HG03571 (cell line): Measurements from ENCODE around the gene TMIGD2.
"Not testable (repeated sequence)": the region's sequence is repeated elsewhere in the genome, so short reads cannot be mapped to it uniquely, and the experiment has no call there.

Experiments used
- ATAC-seq: cut with Tn5 transposase; IDR thresholded peaks from one replicate; pipeline ENCODE4 v1.9.1; 2021; ENCODE audit not compliant: unreplicated experiment

The TMIGD2 gene, protein sequence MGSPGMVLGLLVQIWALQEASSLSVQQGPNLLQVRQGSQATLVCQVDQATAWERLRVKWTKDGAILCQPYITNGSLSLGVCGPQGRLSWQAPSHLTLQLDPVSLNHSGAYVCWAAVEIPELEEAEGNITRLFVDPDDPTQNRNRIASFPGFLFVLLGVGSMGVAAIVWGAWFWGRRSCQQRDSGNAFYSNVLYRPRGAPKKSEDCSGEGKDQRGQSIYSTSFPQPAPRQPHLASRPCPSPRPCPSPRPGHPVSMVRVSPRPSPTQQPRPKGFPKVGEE

DNA sequence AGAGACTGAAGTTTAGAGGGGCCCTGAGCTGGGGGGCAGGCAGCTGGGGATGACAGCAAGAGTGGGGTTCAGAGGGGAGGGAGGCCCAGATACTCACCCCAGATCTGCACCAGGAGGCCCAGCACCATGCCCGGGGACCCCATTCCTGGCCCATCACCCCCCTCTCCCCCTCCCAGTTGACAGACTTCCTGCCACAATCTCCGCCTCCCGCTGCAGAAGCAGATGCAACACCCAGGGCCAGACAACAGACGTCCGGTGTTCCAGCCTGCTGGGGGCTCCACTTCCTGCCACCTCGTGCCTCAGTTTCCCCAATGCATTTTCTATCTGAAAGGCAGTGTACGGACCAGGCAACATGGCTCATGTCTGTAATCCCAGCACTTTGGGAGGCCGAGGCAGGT lies at the start of gene TMIGD2:
TSS of gene TMIGD2 (minus strand) at position 147 of the 398 bp plus-strand sequence. CDS start at position 143, 4 bp downstream.
- ATAC-seq: no peak

DNA sequence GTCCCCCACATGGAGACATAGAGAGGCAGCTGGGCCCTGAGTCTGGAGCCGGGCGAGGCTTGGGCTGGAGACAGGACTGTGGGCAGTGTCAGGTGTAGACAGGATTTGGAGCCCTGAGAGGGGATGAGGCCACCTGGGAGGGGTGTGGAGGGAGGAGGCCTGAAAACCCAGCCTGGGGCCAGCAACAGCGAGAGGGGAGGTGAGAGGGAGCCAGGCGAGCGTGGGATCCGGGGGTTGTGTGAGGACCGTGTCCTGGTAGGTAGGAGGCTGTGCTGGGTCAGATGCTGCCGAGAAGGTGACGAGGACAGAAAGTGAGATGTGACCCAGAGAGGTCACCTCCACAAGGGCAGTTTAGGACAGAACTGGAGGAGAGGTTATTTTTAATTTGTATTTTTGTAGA lies 48.5 kb upstream of the TMIGD2 start:
- ATAC-seq: no peak

DNA sequence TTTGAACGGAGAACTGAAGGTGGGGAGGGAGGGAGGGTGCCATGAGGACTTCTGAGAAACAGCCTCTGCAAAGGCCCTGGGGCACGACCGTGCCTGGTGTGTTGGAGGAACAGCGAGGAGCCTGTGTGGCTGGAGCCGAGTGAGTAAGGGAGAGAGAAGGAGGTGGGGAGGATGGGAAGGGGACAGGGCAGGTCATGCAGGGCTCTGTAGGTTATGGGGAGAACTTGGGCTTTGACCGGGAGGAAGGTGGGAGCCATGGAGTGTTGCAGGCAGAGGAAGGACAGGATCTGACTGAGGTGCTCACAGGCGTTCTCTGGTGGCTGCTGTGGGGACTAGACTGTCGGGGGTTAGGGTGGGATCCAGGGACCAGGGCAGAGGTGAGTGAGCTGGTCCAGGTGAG lies 47.9 kb upstream of the TMIGD2 start:
- no peak for ATAC-seq

DNA sequence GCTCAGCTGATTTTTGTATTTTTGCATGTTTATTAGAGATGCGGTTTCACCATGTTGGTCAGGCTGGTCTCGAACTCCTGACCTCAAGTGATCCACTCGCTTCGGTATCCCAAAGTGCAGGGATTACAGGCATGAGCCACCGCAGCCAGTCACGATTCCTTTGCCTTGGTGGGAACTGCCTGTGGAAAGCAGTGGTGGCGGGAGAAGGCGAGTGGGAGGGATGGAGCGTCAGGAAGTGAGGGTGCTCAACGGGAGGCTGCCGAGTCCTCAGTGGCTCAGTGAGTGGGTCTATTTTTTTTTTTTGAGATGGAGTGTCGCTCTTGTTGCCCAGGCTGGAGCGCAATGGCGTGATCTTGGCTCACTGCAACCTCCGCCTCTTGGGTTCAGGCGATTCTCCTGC lies 47.0 kb upstream of the TMIGD2 start:
- not testable (repeated sequence) for ATAC-seq

DNA sequence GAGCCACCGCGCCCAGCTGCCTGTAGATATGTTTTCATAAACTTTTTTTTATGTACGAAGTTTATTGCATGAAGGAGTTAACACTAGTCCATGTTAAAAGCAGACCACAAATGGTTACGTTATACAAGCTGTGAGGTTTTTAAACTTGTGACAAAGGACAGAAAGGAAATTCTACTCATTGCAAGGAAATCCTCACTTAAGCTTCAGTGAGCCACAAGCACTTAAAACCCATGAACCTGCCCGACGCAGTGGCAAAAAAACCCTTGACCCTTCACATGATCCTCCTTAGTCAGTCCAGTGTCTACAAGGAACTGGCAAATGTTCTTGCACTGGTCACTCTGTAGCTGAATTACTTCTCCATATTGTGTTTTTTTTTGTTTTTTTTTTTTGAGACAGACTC lies 45.3 kb upstream of the TMIGD2 start:
- ATAC-seq: no peak

DNA sequence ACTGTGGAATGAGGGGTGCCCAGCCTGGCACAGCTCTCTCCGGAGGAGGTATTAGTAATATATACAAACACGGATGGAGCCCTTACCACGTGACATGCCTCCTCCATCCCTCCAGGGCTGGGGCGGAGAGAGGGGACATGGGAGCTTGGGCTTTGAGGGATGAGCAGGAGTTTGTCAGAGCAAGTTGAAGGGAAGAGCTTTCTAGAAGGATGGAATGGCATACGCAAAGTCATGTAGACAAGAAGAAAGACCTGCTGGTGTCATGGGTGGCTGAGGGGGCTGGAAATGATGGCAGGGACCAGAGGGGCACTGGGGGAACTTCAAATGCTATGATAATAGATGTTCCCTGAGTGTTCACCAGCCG lies 43.8 kb upstream of the TMIGD2 start:
- no peak for ATAC-seq

DNA sequence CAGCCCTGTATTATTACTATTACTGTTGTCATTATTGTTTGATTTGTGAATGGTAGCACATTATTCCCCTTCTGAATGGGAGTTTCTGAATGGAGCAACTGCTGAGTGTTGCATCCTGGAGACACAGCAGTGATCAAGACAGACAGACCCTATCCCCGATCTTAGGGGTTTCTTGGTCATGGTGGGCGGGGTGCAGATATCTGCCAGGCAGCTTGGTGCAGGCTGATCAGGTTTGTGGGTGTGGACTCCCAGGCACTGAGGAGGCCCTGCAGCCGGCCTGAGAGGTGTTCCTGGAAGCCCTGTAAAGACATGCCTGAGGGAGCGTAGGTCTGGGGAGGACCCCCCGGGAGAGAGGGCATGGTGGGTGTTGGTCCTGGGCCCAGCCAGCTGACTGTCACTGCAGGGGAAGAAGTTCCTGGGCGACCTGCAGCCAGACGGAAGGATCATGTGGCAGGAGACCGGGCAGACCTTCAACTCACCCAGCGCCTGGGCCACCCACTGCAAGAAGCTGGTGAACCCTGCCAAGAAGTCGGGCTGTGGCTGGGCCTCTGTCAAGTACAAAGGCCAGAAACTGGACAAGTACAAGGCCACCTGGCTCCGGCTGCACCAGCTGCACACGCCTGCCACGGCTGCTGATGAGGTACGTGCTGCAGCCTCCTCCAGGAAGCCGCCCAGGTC lies 43.3 kb upstream of the TMIGD2 start:
- no peak for ATAC-seq

DNA sequence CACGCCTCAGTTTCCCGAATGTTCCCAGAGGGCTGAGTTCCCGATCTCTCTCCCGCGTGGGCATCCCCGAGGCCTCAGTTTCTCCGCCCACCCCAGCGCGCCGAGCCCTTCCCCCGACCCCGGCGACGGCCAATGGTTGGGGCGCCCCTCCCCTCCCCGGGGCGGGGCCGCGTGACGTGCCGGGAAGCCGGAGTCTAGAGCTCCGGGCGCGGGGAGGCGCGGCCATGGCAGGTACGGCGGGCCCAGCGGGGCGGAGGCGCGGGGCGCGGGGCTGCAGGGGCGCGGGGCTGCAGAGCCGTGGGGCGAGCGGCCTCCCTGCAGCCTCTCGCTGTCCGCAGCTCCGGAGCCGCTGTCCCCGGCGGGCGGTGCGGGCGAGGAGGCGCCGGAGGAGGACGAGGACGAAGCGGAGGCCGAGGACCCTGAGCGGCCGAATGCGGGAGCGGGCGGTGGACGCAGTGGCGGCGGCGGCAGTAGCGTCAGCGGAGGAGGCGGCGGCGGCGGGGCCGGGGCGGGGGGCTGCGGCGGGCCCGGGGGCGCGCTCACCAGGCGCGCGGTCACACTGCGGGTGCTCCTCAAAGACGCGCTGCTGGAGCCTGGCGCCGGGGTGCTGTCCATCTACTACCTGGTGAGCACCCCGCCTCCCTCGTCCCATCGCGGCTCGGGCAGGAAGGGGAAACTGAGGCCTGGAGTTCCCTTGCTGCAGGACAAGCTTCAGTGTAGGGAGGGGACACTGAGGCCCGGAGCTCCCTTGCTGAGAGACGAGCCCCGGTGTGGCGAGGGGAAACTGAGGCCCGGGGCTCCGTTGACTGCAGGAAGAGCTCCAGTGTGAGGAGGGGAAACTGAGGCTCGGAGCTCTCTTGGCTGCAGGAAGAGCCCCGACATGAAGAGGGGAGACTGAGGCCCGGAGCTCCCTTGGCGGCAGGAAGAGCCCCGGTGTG lies 41.5 kb upstream of the TMIGD2 start, which contains the start of gene MPND:
TSS of gene MPND (plus strand) at position 193 of the 938 bp plus-strand sequence. CDS start at position 225, 32 bp downstream.
- ATAC-seq: peak; percentile 45

DNA sequence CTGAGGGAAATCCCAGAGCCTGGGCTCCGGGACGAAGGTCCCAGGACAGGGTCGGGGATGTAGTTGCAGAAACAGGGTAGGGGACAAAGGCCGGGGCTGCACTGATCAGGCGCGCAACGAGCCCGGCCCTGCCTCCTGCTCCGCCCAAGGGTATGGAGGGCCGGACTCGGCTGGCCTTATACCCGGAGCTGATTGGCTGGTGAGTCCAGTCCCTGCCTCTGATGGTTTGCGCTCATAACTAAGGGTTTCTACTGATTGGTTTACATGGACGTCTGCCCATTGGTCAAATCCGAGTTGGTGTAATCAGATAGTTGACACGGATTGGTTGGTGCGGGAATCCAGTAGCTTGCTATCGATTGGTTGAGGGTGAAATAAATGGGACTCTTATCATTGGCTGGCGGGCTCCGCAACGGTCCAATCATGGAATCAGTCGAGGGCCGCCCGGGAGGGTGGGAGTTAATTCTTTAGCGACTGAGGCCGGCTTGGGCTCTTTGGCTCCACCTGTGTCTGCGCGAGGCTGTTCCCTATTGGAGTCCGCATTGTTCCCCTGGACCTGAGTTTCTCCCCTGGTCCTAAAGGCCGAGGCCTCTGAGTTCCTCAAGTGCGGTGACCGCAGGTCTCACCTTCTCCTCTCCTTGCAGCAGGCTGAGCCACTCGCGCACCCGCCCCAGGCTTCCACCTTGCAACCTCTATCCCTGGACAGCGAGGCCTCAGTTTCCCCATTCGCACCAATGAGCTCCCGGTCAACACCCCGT lies 40.6 kb upstream of the TMIGD2 start:
- ATAC-seq: peak; percentile 80

DNA sequence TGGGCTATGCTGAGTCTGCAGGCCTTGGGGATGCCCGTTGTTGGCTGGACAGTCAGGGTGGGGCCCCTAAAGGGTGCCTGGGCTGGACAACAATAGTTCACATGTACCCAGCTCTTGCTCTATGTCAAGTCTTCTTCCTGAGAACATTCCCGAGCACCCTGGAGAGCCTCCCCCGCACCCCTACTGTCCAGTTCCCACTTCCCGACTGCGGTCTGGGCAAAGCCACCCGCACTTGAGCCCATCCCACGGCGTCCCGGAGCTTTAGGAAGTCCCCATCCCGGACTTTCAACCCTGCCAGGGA lies 40.1 kb upstream of the TMIGD2 start:
- ATAC-seq: no peak

DNA sequence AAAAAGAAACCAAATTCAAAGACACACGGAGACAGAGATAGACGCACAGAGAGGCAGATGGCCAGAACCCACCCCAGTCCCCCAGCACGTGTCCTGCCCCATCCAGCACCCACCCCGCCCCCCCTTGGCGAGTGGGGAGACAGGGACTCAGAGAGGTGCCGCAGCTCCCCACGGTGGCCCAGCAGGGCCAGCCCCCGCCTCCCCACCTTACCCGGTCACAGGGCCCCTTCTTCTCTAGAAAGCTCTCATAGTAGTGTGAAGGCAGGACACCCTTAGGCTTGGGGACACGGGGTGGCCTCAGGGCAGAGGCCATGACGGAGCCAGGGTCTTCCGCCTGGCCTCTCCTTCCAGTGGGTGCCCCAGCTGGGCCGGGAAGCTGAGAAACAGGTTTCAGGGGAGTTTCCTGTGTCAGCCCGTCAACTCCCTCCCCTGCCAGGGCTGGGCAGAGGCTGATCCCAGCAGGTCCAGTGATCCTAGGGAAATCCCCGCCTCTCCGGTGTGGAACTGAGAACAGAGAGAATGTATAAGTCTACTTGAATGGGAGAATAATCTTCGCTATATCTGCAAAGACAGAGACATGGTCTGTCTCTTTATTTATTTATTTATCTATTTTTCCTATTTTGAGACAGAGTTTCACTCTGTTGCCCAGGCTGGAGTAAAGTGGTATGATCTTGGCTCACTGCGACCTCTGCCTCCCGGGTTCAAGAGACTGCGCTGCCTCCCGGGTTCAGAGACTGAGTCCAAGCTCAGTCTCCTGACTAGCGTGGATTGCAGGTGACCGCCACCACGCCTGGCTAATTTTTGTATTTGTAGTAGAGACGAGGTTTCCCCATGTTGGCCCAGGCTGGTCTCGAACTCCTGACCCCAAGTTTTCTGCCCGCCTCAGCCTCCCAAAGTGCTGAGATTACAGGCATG lies 36.5 kb upstream of the TMIGD2 start, which contains the start of gene STAP2:
TSS of gene STAP2 (minus strand) at position 387 of the 915 bp plus-strand sequence. CDS start at position 313, 74 bp downstream.
- ATAC-seq: no peak

DNA sequence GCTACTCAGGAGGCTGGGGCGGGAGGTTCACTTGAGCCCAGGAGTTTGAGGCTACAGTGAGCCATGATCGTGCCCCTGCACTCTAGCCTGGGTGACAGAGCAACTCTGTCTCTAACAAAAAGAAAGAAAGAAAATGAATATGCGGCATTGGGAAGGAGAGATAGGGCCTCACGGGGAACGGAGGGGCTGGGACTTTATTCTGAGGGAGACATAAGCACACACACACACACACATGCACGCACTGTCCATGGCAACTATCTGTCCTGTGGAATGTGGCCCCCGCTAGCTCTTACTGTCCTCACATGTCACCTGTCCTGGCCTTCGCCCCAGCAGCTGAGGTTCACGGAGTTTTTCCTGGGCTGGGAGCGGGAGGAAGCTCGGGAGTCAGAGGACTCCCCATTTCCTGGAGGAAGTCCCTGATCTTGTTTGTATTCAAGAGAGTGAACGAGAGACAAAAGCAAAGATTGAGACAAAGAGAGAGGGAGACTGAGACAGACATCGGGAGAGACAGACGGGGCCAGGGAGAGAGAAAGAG lies 35.8 kb upstream of the TMIGD2 start:
- no peak for ATAC-seq

DNA sequence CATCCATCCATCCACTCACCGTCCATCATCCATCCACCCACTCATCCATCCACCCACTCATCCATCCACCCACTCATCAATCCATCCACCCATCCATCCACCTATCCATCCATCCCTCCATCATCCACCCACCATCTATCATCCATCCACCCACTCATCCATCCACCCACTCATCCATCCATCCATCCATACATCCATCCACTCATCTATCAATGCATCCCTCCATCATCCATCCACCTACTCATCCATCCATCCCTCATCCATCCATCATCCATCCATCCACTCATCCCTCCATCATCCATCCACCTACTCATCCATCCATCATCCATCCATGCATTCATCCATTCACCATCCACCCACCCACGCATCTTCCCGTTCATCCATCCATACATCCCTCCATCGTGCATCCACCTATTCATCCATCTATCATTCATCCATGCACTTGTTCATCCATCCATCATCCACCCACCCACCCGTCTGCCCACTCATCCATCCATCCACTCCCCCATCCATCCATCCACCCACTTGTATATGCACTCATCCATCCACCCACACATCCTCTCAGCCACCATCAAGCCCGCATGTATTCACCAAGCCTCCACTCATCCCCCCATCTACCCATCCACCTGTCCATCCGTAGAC lies 32.9 kb upstream of the TMIGD2 start:
- no peak for ATAC-seq

DNA sequence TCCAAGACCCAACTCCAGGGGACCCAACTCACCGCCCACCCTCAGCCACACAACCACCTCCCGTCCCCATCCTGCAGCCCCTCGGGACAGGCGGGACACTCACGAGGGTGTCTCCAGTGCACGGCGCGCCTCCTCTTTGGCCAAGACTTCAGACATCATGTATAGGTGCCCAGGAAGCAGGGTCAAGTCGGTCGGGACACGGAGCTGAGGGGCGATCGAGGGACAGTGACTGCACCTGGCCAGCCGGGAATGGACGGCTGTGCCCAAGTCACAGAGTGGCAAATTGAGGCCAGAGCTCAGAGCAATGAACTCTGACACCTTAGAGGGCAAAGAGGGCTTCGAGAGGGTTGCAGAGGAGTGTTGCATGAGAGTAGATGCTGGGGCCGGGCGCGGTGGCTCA lies 27.7 kb upstream of the TMIGD2 start:
- no peak for ATAC-seq

DNA sequence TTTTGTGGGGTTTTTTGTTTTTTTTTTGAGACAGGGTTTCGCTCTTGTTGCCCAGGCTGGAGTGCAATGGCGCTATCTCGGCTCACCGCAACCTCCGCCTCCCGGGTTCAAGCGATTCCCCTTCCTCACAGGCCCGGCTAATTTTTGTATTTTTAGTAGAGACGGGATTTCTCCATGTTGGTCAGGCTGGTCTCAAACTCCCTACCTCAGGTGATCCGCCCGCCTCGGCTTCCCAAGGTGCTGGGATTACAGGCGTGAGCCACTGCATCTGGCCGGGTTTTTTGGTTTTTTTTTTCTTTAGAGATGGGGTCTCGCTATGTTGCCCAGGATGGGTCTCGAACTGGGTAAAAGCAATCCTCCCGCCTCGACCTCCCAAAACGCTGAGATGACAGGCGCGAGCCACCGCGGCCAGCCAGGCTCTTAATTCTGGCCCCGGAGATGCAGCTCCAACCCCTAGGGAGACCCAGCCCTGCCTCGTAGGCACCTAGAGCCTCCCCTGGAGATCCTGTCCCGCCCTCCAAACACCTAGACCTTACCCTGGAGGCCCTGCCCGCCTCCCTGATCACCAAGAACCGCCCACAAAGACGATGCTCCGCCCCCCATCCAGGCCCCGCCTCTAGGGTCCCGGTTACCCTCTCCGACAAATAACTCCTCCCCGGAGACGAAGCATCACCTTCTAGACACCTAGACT lies 26.9 kb upstream of the TMIGD2 start:
- not testable (repeated sequence) for ATAC-seq

DNA sequence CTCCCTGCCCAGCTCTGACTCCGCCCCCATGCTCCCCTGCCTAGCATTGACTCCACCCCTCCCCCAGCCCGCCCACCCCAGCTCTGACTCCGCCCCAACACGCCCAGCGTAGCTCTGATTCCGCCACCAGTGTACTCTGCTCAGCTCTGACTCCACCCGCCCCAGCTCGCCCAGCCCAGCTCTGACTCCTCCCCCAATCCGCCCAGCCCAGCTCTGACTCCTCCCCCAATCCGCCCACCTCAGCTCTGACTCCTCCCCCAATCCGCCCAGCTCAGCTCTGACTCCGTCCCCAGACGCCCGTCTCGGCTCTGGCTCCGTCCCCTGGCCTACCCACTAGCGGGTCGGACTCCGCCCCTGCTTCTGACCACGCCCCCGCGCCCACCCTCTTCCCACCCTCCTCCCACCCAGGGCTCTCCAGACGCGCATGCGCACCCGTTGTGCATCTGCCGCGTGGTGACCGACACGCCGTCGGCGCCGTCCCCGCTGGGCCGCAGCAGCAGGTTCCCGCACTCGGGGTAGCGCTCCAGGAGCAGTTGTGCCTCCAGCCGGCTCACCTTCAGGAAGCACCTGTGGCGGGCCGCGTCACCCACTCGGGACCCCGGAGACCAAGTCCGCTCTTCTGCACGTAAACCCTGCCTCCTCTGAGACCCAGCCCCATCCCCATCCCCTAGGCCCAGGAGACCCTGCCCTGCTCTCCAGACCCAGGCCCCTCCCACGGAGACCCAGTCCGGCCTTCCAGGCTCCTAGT lies 26.2 kb upstream of the TMIGD2 start:
- peak; percentile 65 for ATAC-seq

DNA sequence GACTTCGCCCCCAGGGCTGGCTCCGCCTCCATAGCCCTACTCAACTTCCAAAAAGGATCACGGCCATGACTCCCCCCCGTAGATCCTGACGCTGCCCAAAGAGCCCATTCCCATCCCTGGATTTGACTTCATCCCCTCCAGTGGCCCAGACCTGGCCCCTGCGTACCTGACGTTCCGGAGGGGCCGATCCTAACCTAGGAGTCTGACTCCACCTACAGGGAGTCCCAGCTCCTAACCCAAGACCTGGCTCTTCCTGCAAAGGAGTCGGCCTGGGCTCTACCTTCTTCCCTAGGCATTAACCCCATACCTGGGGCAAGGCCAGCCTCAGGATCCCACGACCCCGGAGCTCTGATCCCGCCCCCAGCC lies 25.7 kb upstream of the TMIGD2 start:
- ATAC-seq: no peak
